BJ (cell line): ENCODE data around the gene YARS2. TPM values are rescaled to one million over a fixed set of nuclear protein-coding genes. Genes with fewer than 3 reads are reported as not detected.

Source experiments
- CTCF ChIA-PET: fragments of 350-600 bp; formaldehyde crosslinking; extraction: SDS; loops from one replicate; lab custom pipeline; 2021; ENCODE audit warnings: antibody characterized with exemption, inconsistent platforms; lab: Yijun Ruan, JAX
- POLR2A ChIA-PET: fragments of 300-600 bp; sonication (Branson Sonifier 250); formaldehyde crosslinking; extraction: SDS; loops from one replicate; lab custom pipeline; 2021; ENCODE audit warnings: antibody characterized with exemption; lab: Charles Lee
- DNase-seq: peaks from one replicate; pipeline ENCODE4 v3.0.0-alpha.2; 2011; ENCODE audit warnings: low read depth
- H3K27me3 ChIP-seq: 2 replicates; pipeline ENCODE4 v1.6.0; 2011; ENCODE audit warnings: low read length; ENCODE audit not compliant: control insufficient read depth, insufficient read depth
- H3K36me3 ChIP-seq: 2 replicates; pipeline ENCODE4 v1.5.1; 2011; ENCODE audit warnings: low read length; ENCODE audit not compliant: control insufficient read depth, insufficient read depth
- H3K4me3 ChIP-seq: 2 replicates; pipeline ENCODE4 v1.5.1; 2011; ENCODE audit warnings: low read depth, mild to moderate bottlenecking, control low read depth, low read length
- CTCF ChIP-seq: IDR thresholded peaks from 2 replicates; pipeline ENCODE4 v1.5.1; 2011; ENCODE audit warnings: low read depth, mild to moderate bottlenecking, control low read depth, inconsistent platforms, low read length, moderate library complexity; ENCODE audit not compliant: insufficient read depth
- polyA plus RNA-seq: library from polyadenylated mRNA; depleted of rRNA; stranded (reverse); fragments of >200 nt; gene quantifications from 2 replicates; pipeline ENCODE4 v1.2.3, GENCODE V29; 2011

Gene YARS2
- polyA plus RNA-seq, 1 experiment, result 19.0 TPM

DNA sequence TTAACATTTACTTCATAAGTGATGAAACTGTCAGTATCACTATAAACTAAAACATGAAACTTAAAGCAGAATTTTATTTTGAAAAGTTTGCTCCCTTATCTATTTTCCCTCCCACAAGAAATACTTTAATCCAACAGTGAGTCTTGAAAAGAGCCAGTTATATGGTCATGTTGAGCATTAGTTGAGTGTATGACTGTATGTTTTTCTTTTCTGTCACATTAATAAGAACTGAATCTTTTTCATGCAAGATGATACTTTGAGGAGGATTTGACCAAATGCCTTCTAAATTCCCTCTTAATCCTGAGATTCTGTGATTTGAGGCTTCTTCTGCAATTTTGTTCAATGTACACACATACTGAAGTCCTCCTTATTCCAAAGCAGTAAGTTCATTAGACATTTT, 33.7 kb upstream of the YARS2 start:
- Histone ChIP-seq H3K4me3 (no peak overlapping the region), H3K27me3 (no peaks in the 10 kb centered on the region), H3K36me3 (no peaks in the 10 kb centered on the region)
- ChIA-PET CTCF (interaction anchor here (2.4 kb wide), 1 partner anchor 11 kb away, joined by 6 read pairs; no protein-coding TSS in a partner anchor), POLR2A (no interaction called here)
- no peak for TF ChIP-seq CTCF
- no peak for DNase-seq

- Histone ChIP-seq H3K36me3 (no peaks in the 10 kb centered on the region), H3K27me3 (no peaks in the 10 kb centered on the region), H3K4me3 (no peak overlapping the region)
- ChIA-PET POLR2A (no interaction called here), CTCF (interaction anchor here (2.4 kb wide), 1 partner anchor 10 kb away, joined by 6 read pairs; no protein-coding TSS in a partner anchor)
- no peak for TF ChIP-seq CTCF
- no peak for DNase-seq
Observed at GRCh38 chr12:32788405-32788804, 32.7 kb upstream of the YARS2 start.

GRCh38 chr12:32785557-32785956, 29.9 kb upstream of the YARS2 start:
- Histone ChIP-seq H3K36me3 (no peaks in the 10 kb centered on the region), H3K27me3 (no peaks in the 10 kb centered on the region), H3K4me3 (no peak overlapping the region)
- POLR2A ChIA-PET, result no interaction called here
- no peak for DNase-seq
- CTCF ChIA-PET, result no interaction called here
- TF ChIP-seq CTCF, result no peak

DNA sequence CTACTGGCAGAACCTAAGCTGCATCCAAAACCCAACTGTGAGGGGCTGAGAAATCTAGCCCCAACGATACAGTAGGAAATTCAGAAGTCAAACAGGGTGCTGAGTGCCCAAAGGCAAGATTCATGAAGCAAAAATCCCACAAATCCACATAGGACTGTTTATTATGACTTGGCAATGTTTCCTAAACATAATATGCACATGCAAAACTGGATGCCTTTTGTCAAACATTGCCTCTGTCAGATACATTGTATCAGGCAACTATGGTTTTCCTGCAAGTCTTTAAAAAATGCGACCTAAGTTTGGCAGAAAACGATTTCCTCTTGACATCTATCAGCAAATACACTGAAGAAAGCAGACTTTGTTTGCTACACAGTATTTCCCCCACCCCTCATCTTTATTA, 27.3 kb upstream of the YARS2 start:
- TF ChIP-seq CTCF, result no peak
- CTCF ChIA-PET, result interaction anchor here (1.3 kb wide), 1 partner anchor 27 kb away, joined by 3 read pairs; the partner anchor contains the start of gene YARS2
- Histone ChIP-seq H3K36me3 (no peaks in the 10 kb centered on the region), H3K27me3 (no peaks in the 10 kb centered on the region; the same call in 1 of the 2 replicates), H3K4me3 (no peak overlapping the region)
- DNase-seq, result no peak
- POLR2A ChIA-PET, result no interaction called here

DNA sequence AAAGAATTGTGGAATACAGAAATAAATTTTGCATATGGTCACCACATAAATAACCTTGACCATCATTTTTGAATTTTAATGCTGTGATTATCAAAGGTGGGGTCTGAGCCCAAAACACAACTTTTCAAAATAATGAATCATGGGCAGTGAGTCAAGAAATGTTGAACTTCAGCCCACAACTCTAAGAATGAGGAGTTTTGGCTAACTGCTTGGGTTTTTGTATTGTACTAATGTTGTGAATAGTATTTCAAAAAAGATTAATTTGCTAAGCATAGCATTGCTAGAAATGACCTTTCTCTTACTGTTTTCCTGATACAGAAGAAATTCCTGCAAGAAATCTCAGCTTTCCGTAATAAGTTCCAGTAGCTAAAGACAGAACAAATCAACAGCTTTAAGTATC, 24.4 kb upstream of the YARS2 start:
- ChIA-PET POLR2A (no interaction called here), CTCF (no interaction called here)
- TF ChIP-seq CTCF, result no peak
- Histone ChIP-seq H3K4me3 (no peak overlapping the region), H3K27me3 (no peaks in the 10 kb centered on the region; the same call in 1 of the 2 replicates), H3K36me3 (no peaks in the 10 kb centered on the region)
- no peak for DNase-seq
